CMK (cell line): ENCODE results near the gene ACO1.
A peak's percentile ranks its signal among the peaks of the same experiment; 100 is the strongest.
"Not testable (repeated sequence)": the region's sequence is repeated elsewhere in the genome, so short reads cannot be mapped to it uniquely, and the experiment has no call there.

Experiments
- DNase-seq: peaks from one replicate; pipeline ENCODE4 v3.0.0-alpha.2; 2010; ENCODE audit warnings: low read depth

ACO1 gene

GRCh38 chr9:32384364-32385151, at the start of gene ACO1:
ACO1 (plus strand) TSS chr9:32384643; CDS start chr9:32405507, 20,864 bp downstream.
- DNase-seq: peak; percentile 53

- no peak for DNase-seq
Observed at GRCh38 chr9:32334916-32335895, 49.2 kb upstream of the ACO1 start.

DNA sequence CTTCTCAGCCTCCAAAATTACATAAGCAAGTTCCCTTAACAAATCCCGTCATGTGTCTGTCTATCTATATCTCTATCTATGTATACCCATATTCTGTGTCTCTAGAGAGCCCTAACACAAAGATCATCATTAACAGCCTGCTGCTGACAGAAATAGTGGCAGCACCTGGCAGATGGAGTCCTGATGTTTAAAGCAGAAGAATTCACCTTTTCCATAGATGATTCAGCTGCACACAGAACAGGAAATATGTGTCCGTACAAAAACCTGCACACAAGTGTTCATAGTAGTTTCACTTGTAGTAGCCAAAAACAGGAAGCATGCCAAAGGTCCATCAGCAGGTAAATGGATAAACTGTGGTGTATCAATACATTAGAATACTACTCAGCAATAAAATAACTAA, 45.0 kb upstream of the ACO1 start:
- DNase-seq: no peak

DNA sequence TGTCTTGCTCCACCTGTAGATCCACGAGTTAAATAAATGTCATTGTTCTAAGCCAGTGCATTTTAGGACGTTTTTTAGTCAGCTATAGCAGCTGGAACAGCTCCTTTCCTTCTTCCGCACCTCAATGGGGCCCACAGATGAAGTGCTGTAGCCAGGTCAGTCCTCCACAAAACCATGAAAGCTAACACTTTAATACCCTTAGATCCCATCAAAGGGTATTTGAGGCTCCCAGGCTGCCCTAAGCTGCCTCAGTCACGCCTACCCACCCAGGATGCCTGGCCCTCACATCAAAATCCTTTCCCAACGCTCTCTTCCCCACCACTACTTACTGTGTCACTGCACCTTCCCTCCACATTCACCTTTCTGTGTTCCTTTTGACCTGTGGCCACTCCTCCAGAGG, 44.1 kb upstream of the ACO1 start:
- DNase-seq: no peak

DNA sequence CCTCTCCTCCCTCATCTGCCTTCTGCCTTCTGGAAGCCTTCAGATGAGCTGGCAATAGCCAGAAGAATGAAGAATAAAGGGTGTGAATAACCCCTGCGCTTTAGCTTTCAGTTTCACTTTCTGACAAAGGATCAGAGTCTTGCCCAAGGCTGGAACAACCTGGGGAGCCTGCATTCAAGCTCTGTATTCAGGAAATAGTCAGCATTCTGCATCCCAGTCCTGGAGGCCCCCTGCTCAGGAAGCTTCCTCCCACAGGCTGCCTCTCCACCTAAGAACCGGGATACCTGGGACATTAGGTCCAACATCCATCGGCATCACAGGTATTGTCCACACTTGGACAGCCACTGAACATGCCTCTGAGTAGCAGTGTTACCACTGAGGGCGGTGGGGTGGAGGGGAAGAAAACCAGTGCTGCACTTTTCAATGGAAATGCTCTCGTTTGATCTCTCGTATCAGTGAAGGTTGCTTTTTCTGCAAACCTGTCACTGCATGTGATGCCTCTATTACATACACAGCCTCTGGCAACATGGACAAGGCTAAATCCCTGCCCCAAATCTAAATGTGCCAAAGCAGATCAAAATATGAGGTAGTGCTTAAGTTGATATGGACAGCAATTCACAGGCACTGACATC, 39.8 kb upstream of the ACO1 start:
- DNase-seq: no peak

DNA sequence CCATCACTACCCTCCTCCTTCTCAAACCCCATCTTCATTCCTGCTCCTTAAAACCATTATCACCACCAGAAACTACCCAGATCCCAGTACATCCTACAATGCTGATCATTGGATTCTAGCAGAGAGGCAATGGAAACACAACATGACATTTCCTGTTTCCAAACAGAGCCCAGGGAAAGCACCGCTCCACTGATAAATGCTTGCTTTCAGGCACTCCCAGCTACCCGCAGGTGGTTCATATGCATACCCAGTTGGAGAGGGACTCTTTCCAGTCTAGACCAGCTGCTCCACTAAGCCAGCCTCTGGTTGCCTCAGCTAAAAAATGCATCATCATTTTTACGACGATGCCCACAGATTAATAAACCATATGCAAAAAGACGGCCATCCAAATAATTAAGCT, 39.2 kb upstream of the ACO1 start:
- no peak for DNase-seq

GRCh38 chr9:32347571-32347970, 36.9 kb upstream of the ACO1 start:
- no peak for DNase-seq

GRCh38 chr9:32348106-32348695, 36.2 kb upstream of the ACO1 start:
- no peak for DNase-seq

- no peak for DNase-seq
Observed at GRCh38 chr9:32349013-32349412, 35.4 kb upstream of the ACO1 start.

DNA sequence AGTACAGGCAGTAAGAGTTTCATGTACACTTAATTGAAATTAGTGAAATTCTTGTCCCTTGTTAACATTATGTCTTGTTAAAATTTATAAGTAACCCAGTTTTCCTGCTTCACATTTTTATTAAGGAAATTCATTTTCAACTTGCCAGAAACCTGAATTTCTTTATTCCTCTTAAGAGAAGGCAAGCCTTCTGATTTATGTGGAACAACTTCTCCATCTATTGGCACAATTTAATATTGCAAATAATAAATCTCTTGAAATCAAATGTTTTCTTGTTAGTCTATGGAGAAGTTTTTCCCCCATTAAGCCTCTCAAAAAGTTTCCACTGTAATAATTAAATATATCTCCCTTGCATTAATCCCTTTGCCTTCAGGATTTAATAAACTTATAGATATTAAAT, 33.8 kb upstream of the ACO1 start:
- no peak for DNase-seq

GRCh38 chr9:32351845-32352244, 32.6 kb upstream of the ACO1 start:
- peak; percentile 5 for DNase-seq

DNA sequence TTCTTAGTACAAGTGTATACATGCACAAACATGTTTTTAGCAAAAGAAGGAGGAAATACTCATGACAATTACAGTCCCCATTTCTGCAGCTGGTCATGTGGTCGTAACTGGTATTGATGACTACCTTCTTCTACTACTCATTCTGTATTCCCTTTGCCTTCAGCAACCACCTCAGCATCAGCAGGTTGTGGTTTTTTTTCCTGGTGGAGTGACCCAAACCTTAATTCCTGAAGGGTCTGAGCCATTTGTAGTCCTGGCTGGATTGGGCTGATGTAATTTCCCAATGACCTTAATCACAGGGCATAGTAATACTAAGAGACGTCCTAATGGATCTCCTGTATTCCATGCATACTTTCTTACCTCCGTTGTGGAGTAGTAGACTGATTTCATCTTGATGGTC, 31.0 kb upstream of the ACO1 start:
- DNase-seq: not testable (repeated sequence)

DNA sequence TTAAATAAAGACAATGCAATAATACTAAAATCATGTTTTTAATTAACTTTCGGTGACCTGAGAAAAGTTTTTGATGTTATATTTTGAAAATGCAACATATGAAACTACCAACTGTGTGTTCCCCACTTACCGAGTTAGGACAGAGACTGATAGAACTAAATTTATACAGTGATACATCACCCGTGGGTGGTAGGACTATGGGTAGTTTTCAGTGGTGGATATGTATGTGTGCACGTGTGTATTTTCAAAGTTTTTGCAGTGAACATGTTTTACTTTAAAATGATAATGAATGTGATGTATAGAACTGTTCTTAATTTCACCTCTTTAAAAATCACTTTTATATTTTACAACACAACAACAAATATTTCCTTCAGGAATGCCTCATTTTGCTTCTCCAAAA, 25.0 kb upstream of the ACO1 start:
- no peak for DNase-seq

DNA sequence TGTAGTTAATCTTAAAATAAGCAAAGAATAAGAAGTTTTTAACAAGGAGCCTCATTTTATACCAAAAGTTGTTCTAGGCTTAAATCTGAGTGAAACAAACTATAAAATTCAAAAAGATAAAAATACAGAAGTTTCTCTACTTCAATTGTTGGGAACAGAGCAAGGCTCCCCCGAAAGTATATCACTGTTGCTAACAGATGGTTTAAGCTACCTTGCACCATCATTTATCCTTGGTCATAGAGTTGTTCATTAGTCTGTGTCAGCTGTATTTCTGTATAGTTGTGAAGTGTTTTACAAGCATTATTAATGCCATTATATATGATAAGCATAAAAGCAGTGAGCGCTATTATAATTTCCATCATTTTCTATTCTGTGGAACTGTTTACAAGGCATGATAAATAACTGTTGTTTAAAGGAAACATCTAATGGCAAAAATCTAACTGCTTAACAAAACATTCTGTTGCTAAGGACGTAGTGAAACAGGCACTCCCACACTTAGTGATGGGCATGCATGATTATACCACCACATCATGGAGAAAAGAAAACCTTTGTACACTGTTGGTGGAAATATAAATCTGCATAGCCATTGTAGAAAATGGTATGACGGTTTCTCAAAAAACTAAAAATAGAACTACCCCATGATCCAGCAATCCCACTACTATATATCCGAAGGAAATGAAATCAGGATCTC, 23.3 kb upstream of the ACO1 start:
- DNase-seq: no peak

DNA sequence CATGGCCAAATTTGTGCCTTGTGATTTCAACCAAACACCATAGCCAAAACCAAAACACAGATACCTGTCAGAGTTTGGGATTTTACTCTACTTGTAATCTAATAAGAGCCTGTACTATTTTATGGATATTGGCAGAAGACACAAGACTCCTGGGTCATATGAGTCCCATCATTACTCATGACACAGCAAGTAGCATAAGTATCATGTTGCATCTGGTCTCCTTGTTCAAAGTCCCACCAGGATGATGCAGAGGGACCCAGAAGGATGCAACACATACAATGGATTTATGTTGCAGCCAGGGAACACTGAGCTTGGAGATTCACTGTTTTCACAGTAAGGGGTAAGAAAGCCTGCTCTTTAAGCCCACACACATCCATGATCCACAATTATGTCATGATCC, 13.2 kb upstream of the ACO1 start:
- no peak for DNase-seq

DNA sequence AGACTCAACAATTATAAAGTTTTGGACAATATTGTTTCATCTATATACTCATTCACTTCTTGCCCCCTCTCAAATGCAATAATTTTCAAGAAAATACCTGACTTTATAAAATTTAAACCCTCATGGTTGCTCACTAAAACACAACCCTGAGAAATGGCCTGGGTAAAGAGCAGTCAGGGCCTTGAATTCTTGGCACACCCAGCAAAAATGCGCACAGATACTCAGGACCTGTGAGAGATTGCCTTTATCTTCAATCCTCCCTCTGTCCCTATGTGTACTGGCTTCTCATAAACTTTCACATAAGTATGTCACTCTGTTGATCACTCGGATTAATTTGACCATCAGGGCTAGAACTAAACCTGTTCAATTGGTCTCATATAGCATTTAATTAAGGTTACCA, 12.8 kb upstream of the ACO1 start:
- no peak for DNase-seq

DNA sequence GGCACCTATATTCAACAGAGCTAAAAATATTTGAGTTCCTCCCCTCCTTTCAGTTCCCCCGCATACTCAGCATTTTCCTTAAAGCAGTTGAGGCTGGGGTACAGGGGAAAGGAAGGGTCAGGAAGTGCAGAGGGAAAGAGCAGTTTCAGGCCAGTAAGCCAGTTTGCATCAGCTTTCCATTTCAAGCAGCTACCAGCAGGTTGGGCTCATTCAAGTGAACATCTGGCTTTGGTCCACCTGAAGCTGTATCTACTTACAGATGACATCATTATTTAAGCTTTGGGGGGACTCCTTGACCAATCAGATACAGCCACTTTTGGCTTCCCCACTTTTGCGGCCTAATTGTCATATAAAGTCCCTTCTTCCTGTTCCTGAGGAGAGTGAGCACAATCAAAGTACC, 8.2 kb upstream of the ACO1 start:
- no peak for DNase-seq

GRCh38 chr9:32378496-32378895, 5.9 kb upstream of the ACO1 start:
- DNase-seq: peak; percentile 61

- DNase-seq: peak; percentile 37
Observed at GRCh38 chr9:32378993-32379729, 5.3 kb upstream of the ACO1 start.

- DNase-seq: no peak
Observed at GRCh38 chr9:32380944-32381343, 3.5 kb upstream of the ACO1 start.
